NOMO-1 treated with dmso at 0.1 percent for 144 hours (cell line): ENCODE results near the gene AMMECR1L.
"Not testable (repeated sequence)": the region's sequence is repeated elsewhere in the genome, so short reads cannot be mapped to it uniquely, and the experiment has no call there.

ENCODE experiments used
- DNase-seq: peaks from one replicate; lab custom pipeline; 2025; ENCODE audit not compliant: unreplicated experiment; lab: John Stamatoyannopoulos, UW

The AMMECR1L gene

DNA sequence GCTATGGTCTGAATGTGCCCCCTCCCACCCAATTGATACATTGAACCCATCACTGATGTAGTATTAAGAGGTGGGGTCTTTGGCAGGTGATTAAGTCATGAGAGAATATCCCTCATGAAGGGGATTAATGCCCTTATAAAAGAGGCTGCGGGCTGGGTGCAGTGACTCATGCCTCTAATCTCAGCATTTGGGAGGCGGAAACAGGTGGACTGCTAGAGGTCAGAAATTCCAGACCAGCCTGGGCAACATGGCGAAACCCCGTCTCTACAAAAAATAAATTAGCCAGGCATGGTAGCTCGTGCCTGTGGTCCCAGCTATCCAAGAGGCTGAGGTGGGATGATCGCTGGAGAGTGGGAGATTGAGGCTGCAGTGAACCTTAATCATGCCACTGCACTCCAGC lies 42.1 kb downstream of the AMMECR1L start:
- DNase-seq = no peak

DNA sequence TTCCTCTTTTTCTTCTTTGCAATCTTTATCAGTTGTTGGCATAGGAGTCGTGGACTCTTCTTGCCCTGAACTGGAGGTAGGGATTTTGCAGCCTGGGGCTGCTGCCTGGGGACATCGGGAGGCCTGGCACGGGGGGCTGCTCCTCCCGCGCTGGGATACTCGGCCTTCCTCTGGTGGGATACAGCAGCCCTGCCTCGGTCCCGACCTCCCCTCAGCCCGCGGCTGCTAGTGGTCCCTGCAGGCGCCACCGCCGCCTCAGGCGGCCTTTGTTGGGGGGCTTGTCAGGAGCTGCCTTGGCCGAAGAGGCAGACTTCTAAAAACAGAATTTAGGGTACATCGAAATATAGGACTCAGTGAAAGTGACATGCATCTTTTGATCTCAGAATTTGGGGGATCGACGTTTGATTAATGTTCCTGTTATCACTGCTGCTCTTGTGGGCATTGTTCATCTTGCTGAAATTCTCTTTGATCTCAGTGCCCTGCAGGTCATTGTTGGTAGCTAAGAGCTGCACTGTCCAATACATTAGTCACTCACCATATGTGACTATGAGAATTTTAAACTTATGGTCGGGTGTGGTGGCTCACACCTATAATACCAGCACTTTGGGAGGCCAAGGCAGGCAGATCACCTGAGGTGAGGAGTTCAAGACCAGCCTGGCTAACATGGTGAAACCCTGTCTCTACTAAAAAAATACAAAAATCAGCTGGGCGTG lies 44.1 kb downstream of the AMMECR1L start:
- DNase-seq = no peak

DNA sequence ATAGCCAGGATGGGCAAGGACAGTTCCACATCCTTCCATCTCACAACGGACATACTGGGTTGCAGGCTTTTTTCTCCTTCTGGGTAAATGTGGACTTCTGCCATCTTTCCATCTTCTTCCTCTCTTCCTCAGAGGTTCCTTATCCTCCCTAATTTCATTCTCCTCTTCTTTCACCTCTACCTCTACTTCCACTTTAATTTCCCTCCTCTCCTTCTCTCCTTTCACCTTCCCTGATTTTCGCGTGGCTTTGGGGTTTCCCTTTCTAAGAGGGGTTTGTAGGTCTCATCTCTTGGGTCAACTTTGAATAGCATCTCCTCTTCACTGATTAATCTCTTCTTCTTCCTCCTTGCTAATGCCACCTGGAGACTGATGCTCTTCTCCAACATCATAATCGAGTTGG lies 44.9 kb downstream of the AMMECR1L start:
- no peak for DNase-seq

DNA sequence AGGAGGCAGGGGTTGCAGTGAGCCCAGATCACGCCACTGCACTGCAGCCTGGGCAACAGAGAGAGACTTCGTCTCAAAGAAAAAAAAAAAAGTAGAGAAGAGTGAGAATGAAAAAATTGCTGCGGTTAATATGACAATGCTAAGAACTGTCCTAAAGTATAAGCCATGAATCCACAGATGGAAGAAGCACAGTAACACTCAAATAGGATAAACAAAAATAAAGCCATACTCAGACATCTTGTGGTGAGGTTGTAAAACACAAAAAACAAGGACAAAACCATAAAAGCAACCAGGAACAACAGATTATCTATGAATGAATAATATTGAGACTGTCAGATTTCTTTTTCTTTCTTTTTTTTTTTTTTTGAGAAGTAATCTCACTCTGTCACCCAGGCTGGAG lies 50.8 kb downstream of the AMMECR1L start:
- DNase-seq = no peak

DNA sequence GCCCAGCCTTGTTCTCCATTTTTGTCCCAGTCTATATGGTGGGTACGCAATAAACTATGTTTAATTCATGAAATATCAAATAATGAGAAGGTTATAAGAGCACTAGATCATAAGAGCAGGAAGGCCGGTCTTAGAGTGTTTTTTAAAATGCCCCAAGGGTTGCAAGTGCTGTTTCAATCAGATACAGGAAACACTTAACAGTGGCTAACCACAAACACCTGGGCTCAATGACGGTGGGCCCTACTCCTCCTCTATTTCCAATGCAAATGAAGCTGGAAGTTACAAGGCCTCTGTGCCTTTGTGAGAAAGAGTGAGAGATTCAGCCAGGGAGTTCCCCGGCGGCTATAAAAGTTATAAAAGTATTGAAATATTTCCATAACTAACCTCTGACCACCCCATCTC lies 55.9 kb downstream of the AMMECR1L start:
- peak; percentile 14 for DNase-seq

DNA sequence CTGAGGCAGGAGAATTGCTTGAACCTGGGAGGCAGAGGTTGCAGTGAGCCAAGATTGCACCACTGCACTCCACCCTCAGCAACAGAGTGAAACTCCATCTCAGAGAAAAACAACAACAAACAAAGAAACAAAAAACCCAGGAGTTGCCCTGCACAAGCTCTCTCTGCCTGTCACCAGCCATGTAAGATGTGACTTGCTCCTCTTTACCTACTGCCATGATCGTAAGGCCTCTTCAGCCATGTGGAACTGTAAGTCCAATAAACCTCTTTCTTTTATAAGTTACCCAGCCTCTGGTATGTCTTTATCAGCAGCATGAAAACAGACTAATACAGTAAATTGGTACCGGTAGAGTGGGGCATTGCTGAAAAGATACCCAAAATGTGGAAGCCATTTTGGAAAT lies 59.0 kb downstream of the AMMECR1L start:
- DNase-seq = not testable (repeated sequence)

DNA sequence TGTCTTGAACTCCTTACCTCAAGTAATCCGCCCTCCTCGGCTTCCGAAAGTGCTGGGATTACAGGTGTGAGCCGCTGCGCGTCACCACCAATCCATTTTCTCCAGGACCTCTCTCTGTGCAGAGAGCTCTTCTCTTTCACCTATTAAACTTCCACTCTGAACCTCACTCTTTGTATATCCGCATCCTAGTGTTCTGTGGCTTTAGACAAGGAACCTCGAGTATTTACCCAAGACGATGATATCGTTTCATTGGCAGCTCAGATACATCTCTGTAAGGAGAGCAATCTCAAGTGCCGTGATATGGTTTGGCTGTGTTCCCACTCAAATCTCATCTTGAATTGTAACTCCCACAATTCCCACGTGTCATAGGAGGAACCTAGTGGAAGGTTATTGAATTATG lies 59.7 kb downstream of the AMMECR1L start:
- DNase-seq = no peak

DNA sequence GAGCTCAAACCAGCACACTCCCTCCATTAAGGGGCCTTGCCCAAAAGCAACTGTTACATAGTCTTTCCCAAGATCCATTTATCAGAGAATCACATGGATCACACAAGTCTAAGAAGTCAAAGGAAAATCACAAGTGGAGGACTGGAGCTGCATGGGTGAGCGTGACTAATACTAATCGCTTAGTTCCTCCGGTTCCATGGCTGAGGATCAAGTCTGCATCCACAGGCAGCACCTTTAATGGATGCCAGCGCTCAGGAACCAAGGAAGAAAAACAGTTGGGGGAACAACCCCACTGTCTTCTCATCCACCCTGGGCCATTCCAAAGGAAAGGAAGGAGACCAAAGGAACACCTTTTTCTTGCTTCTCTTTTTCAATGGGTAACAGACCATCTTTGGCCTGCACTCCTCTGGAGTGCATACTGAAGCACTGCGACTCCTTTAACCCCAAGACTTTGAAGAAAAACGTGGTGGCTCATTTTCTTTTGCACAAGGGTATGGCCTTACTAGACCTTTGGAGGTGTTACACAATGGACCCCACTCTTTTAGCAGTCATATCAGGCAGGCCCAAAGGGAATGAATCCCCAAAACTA lies 65.6 kb downstream of the AMMECR1L start:
- no peak for DNase-seq

DNA sequence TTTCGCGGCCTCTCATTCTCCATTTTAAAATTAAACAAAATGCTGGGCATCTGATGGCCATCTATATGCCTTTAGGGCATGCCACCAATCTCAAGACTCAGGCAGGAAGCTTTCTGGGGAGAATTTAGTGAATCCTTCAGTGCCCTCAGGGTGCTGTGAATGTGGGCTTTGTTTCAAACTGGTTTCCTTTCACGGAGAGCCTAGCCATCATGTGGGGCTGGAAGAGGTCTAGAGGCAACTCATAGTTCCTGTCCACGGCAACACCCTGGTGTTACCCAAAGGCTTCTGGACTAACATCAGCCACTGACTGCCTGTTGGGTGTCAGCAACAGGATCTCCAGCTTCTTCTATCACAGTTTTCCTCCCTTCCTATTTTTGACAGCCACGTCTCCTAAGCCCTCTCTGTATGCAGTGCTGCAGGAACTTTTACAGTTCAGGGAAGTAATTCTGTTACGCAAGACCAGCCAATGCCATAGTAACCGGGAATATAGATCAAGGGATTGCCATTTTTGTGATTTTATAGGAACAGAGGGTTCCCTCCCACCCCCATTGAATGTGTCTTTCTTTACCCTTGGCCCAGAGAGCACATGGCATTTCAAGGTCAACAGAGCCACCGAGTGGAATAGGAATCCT lies 66.8 kb downstream of the AMMECR1L start:
- no peak for DNase-seq

DNA sequence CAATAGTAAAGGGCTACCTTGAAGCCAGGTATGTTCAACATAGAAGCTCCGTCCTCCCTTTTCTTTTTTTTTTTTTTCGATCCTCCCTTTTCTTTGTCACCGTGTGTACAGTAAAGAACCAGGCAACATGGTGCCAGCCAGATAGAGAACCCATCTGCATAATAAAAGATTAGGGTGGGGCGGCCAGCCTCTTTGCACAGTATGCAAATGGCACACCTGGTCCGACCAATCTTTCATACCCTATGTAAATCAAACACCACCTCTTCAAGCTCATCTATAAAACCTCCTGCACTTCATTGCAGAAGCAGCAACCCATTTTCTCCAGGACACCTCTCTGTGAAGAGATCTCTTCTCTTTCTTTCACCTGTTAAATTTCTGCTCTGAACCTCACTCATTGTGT lies 67.5 kb downstream of the AMMECR1L start:
- no peak for DNase-seq

DNA sequence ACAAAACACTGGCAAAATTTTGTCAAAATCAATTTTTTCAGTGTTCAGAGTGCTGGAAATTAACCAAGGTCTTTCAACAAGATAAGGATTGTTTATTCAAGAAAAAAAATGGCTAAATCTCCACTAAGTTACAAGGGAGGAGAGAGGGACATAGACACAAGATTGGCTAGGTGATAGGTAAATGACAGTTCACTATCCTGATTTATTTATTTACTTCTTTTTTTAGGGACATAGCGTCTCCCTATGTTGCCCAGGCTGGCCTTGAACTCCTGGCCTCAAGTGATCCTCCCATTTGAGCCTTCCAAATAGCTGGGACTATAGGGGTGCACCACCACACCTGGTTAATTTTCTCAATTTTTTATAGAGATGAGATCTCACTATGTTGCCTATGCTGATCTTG lies 71.1 kb downstream of the AMMECR1L start:
- no peak for DNase-seq

DNA sequence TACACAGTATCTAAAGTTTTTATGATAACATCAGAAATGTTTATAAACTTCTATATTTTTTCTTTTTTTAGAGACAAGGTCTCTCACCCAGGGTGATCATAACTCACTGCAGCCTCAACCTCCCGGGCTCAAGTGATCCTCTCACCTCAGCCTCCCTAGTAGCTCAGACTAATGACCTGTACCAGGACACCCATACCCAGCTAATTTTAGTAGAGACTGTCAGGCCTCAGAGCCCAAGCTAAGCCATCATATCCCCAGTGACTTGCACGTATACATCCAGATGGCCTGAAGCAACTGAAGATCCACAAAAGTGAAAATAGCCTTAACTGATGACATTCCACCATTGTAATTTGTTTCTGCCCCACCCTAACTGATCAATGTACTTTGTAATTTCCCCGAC lies 73.3 kb downstream of the AMMECR1L start:
- not testable (repeated sequence) for DNase-seq
